Small intestine (tissue), 7 donors: ENCODE data around the gene SUCO. TPM values are rescaled to one million over a fixed set of nuclear protein-coding genes. Genes with fewer than 3 reads are reported as not detected.

Source experiments
- DNase-seq, 2 donors: peaks; one replicate each; pipeline versions ENCODE4 v3.0.0 to v3.0.0-alpha.2; 2013
- FAIRE-seq: peaks from 2 replicates; lab custom pipeline; 2012; peaks lifted over from hg19 to GRCh38; lab: Jason Lieb, UNC
- H3K27ac ChIP-seq, 3 donors: one replicate each; pipeline ENCODE4 v1.5.1; 2013; ENCODE audit warnings: low read length in 2 of 3, mild to moderate bottlenecking in 2 of 3, control low read depth in 1 of 3, inconsistent platforms in 1 of 3, low read depth in 1 of 3, moderate library complexity in 1 of 3
- H3K27me3 ChIP-seq, 3 donors: one replicate each; pipeline ENCODE4 v1.6.1; 2013; ENCODE audit warnings: low read length in 3 of 3, inconsistent platforms in 1 of 3; ENCODE audit not compliant: control insufficient read depth in 3 of 3, insufficient read depth in 3 of 3
- H3K36me3 ChIP-seq, 3 donors: one replicate each; pipeline ENCODE4 v1.6.1; 2013; ENCODE audit warnings: low read length in 3 of 3, inconsistent platforms in 1 of 3, low read depth in 1 of 3, mild to moderate bottlenecking in 1 of 3, moderate library complexity in 1 of 3; ENCODE audit not compliant: control insufficient read depth in 3 of 3, insufficient read depth in 2 of 3
- H3K4me1 ChIP-seq, 3 donors: one replicate each; pipeline ENCODE4 v1.6.1; 2013; ENCODE audit warnings: low read length in 2 of 3, inconsistent platforms in 1 of 3, low read depth in 1 of 3, mild to moderate bottlenecking in 1 of 3, moderate library complexity in 1 of 3; ENCODE audit not compliant: control insufficient read depth in 3 of 3, insufficient read depth in 2 of 3
- H3K4me3 ChIP-seq, 3 donors: one replicate each; pipeline ENCODE4 v1.5.1; 2013; ENCODE audit warnings: low read length in 3 of 3, control low read depth in 1 of 3, inconsistent platforms in 1 of 3, low read depth in 1 of 3, mild to moderate bottlenecking in 1 of 3, moderate library complexity in 1 of 3
- H3K9me3 ChIP-seq, 2 donors: one replicate each; pipeline ENCODE4 v1.6.1; 2013; ENCODE audit warnings: low read depth in 1 of 2, low read length in 1 of 2; ENCODE audit not compliant: control insufficient read depth in 2 of 2, insufficient read depth in 1 of 2
- WGBS, 3 donors: extraction: QIAGEN DNeasy Blood & Tissue Kit; methylation state at CpG; one replicate each; pipeline ENCODE4 v1.1.7; 2013; 5-methylcytosine and 5-hydroxymethylcytosine counted together
- polyA plus RNA-seq, 4 donors: library from polyadenylated mRNA; stranded (reverse) in 3 of 4; unstranded in 1 of 4; fragments of 200-250 nt in 3 of 4; fragments of 120-200 nt in 1 of 4; gene quantifications; one replicate each; pipeline versions ENCODE4 v1.2.1 to v1.2.3, GENCODE V29; 2013
- donor health status: healthy with polysubstance abuse.
- donor health status: control.
- donor health status: control.
- donor health status: Bipolar disorder and iron deficiency.
- donor health status: healthy.

SUCO gene
- polyA plus RNA-seq, 4 donors: 11.4 to 46.0 (median 12.5) TPM

GRCh38 chr1:172627702-172628101 is 94.8 kb downstream of the SUCO start:
- Histone ChIP-seq H3K4me1 (no peaks in the 10 kb centered on the region), H3K27ac (no peak overlapping the region), H3K27me3 (no peaks in the 10 kb centered on the region), H3K4me3 (no peak overlapping the region), H3K9me3 (peaks cover 0 to 6% of the 10 kb centered on the region in 2 donors), H3K36me3 (no peaks in the 10 kb centered on the region)
- FAIRE-seq: no peak
- WGBS, 3 donors: 66 to 71% (median 71%) methylated on average over 3 of the region's 3 CpGs
- peak in 1 of 2 donors; percentile 44 for DNase-seq

GRCh38 chr1:172628401-172628800 is 95.5 kb downstream of the SUCO start:
- WGBS, 3 donors: 81 to 90% (median 87%) methylated on average over 4 of the region's 4 CpGs
- DNase-seq: no peak
- H3K27ac ChIP-seq: no peak overlapping the region
- FAIRE-seq: no peak
- H3K9me3 ChIP-seq: peaks cover 0 to 6% of the 10 kb centered on the region in 2 donors
- H3K4me3 ChIP-seq: no peak overlapping the region
- no peaks in the 10 kb centered on the region for H3K27me3 ChIP-seq
- H3K36me3 ChIP-seq: no peaks in the 10 kb centered on the region
- no peaks in the 10 kb centered on the region for H3K4me1 ChIP-seq

- WGBS, 3 donors: 90 to 94% (median 91%) methylated on average over 2 of the region's 2 CpGs
- no peak overlapping the region for H3K4me3 ChIP-seq
- H3K4me1 ChIP-seq: no peaks in the 10 kb centered on the region
- peaks cover 0 to 6% of the 10 kb centered on the region in 2 donors for H3K9me3 ChIP-seq
- no peak overlapping the region for H3K27ac ChIP-seq
- no peaks in the 10 kb centered on the region for H3K27me3 ChIP-seq
- DNase-seq: no peak
- no peak for FAIRE-seq
- H3K36me3 ChIP-seq: no peaks in the 10 kb centered on the region
These were observed 96.2 kb downstream of the SUCO start for GRCh38 chr1:172629170-172629569.

- Histone ChIP-seq H3K27ac (no peak overlapping the region), H3K9me3 (peaks cover 0 to 6% of the 10 kb centered on the region in 2 donors), H3K4me3 (no peak overlapping the region), H3K4me1 (no peaks in the 10 kb centered on the region), H3K27me3 (no peaks in the 10 kb centered on the region), H3K36me3 (no peaks in the 10 kb centered on the region)
- FAIRE-seq (no peak), DNase-seq (no peak)
- 80 to 86% (median 84%) methylated on average over 2 of the region's 2 CpGs for WGBS, 3 donors
These were observed 96.7 kb downstream of the SUCO start for GRCh38 chr1:172629638-172630037.

- 89 to 91% (median 91%) methylated on average over 11 of the region's 11 CpGs for WGBS, 3 donors
- Histone ChIP-seq H3K4me3 (no peak overlapping the region), H3K36me3 (no peaks in the 10 kb centered on the region), H3K4me1 (no peaks in the 10 kb centered on the region), H3K27me3 (no peaks in the 10 kb centered on the region), H3K9me3 (peaks cover 0 to 6% of the 10 kb centered on the region in 2 donors), H3K27ac (no peak overlapping the region)
- DNase-seq (no peak), FAIRE-seq (no peak)
These were observed 97.3 kb downstream of the SUCO start for GRCh38 chr1:172630056-172630818.

- Histone ChIP-seq H3K9me3 (peaks cover 0 to 6% of the 10 kb centered on the region in 2 donors), H3K4me3 (no peak overlapping the region), H3K36me3 (no peaks in the 10 kb centered on the region), H3K27me3 (no peaks in the 10 kb centered on the region), H3K4me1 (no peaks in the 10 kb centered on the region), H3K27ac (no peak overlapping the region)
- FAIRE-seq: no peak
- no peak for DNase-seq
- 74 to 79% (median 74%) methylated on average over 3 of the region's 3 CpGs for WGBS, 3 donors
These were observed 97.9 kb downstream of the SUCO start for GRCh38 chr1:172630868-172631267.

GRCh38 chr1:172637522-172637921 is 104.6 kb downstream of the SUCO start:
- DNase-seq: no peak
- Histone ChIP-seq H3K27me3 (no peaks in the 10 kb centered on the region), H3K4me3 (no peak overlapping the region), H3K27ac (no peak overlapping the region), H3K9me3 (no peaks in the 10 kb centered on the region), H3K36me3 (no peaks in the 10 kb centered on the region), H3K4me1 (no peaks in the 10 kb centered on the region)
- FAIRE-seq: no peak
- 93 to 95% (median 94%) methylated on average over 2 of the region's 2 CpGs for WGBS, 3 donors

- WGBS, 3 donors: 73 to 87% (median 86%) methylated on average over 2 of the region's 2 CpGs
- H3K4me3 ChIP-seq: no peak overlapping the region
- DNase-seq (no peak), FAIRE-seq (no peak)
- peak overlapping the region in 1 of 3 donors; percentile 53 for H3K27ac ChIP-seq
- H3K36me3 ChIP-seq: no peaks in the 10 kb centered on the region
- no peaks in the 10 kb centered on the region for H3K27me3 ChIP-seq
- H3K9me3 ChIP-seq: no peaks in the 10 kb centered on the region
- H3K4me1 ChIP-seq: no peaks in the 10 kb centered on the region
These were observed 105.3 kb downstream of the SUCO start for GRCh38 chr1:172638249-172638648.
